NT2/D1 (cell line): ENCODE data around the gene FAM174B.

Source experiments
- SUZ12 ChIP-seq: IDR thresholded peaks from 2 replicates; pipeline ENCODE4 v1.6.1; 2011; ENCODE audit not compliant: insufficient read length, insufficient read depth; ENCODE audit errors: extremely low read depth
- ZNF274 ChIP-seq: IDR thresholded peaks from 2 replicates; pipeline ENCODE4 v1.6.1; 2011; ENCODE audit warnings: mild to moderate bottlenecking, low read depth, low read length

GRCh38 chr15:92681141-92681631, 25.6 kb upstream of the FAM174B start:
- TF ChIP-seq SUZ12, result no peak
- no peak for TF ChIP-seq ZNF274
